IMR-90 (cell line): ENCODE results near the gene MDM2. TPM values are rescaled to one million over a fixed set of nuclear protein-coding genes. Genes with fewer than 3 reads are reported as not detected.
A peak's percentile ranks its signal among the peaks of the same experiment; 100 is the strongest.

Experiments used
- ATAC-seq: fragments of 200-7000 bp; cut with Tn5 transposase; 2 replicates; pipeline ENCODE4 v1.9.1; 2020; ENCODE audit warnings: low read depth, mild to moderate bottlenecking, moderate library complexity
- BruUV-seq: library from RNA; stranded (reverse); fragments of 400-500 nt; replicated peaks from 2 replicates; lab custom pipeline; 2021; lab: Mats Ljungman, UMichigan
- CTCF ChIA-PET: fragments of 300-600 bp; formaldehyde crosslinking; extraction: SDS; loops from one replicate; lab custom pipeline; 2021; ENCODE audit warnings: antibody characterized with exemption; lab: Yijun Ruan, JAX
- POLR2A ChIA-PET: fragments of 300-600 bp; sonication (Branson Sonifier 250); formaldehyde crosslinking; loops from one replicate; lab custom pipeline; 2022; ENCODE audit warnings: antibody characterized with exemption; ENCODE audit not compliant: unreplicated experiment; lab: Charles Lee
- DNase-seq: peaks from one replicate; pipeline ENCODE4 v3.0.0; 2013
- H2AFZ ChIP-seq: replicated peaks from 2 replicates; pipeline ENCODE3; 2013; ENCODE audit warnings: low read length, mild to moderate bottlenecking; ENCODE audit not compliant: poor library complexity
- H2AK5ac ChIP-seq: 2 replicates; pipeline ENCODE4 v1.6.1; 2013; ENCODE audit warnings: low read depth, low read length, inconsistent platforms
- H2AK9ac ChIP-seq: replicated peaks from 2 replicates; pipeline ENCODE3; 2013; ENCODE audit warnings: mild to moderate bottlenecking, low read depth, low read length, moderate library complexity; ENCODE audit not compliant: poor library complexity
- H2BK120ac ChIP-seq: 2 replicates; pipeline ENCODE4 v1.6.1; 2013; ENCODE audit warnings: low read depth, low read length, inconsistent platforms
- H2BK15ac ChIP-seq: 3 replicates; pipeline ENCODE4 v1.6.1; 2013; ENCODE audit warnings: low read depth, low read length, inconsistent platforms
- H2BK20ac ChIP-seq: 2 replicates; pipeline ENCODE4 v1.6.1; 2013; ENCODE audit warnings: low read depth, mild to moderate bottlenecking, inconsistent platforms, low read length, moderate library complexity
- H2BK5ac ChIP-seq: 2 replicates; pipeline ENCODE4 v1.6.1; 2013; ENCODE audit warnings: mild to moderate bottlenecking, low read depth, low read length, inconsistent platforms; ENCODE audit not compliant: poor library complexity, severe bottlenecking
- H3K14ac ChIP-seq: replicated peaks from 2 replicates; pipeline ENCODE4 v1.6.1; 2013; ENCODE audit warnings: low read depth, low read length, inconsistent platforms
- H3K18ac ChIP-seq: 2 replicates; pipeline ENCODE4 v1.6.1; 2013; ENCODE audit warnings: low read depth, low read length, control low read depth
- H3K23ac ChIP-seq: 2 replicates; pipeline ENCODE4 v1.6.1; 2013; ENCODE audit warnings: low read depth, low read length, inconsistent platforms
- H3K27ac ChIP-seq: 2 replicates; pipeline ENCODE4 v1.5.1; 2013; ENCODE audit warnings: mild to moderate bottlenecking, control low read depth, low read length; ENCODE audit not compliant: insufficient read depth
- H3K27me3 ChIP-seq: 2 replicates; pipeline ENCODE4 v1.6.1; 2013; ENCODE audit warnings: low read length; ENCODE audit not compliant: control insufficient read depth, insufficient read depth
- H3K36me3 ChIP-seq: 2 replicates; pipeline ENCODE4 v1.6.1; 2013; ENCODE audit warnings: low read length, mixed read lengths; ENCODE audit not compliant: control insufficient read depth, insufficient read depth
- H3K4ac ChIP-seq: 2 replicates; pipeline ENCODE4 v1.6.1; 2013; ENCODE audit warnings: low read depth, low read length, inconsistent platforms
- H3K4me1 ChIP-seq: 2 replicates; pipeline ENCODE4 v1.6.1; 2013; ENCODE audit warnings: low read length, mixed read lengths; ENCODE audit not compliant: control insufficient read depth, insufficient read depth
- H3K4me2 ChIP-seq: 2 replicates; pipeline ENCODE4 v1.6.1; 2013; ENCODE audit warnings: low read depth, mild to moderate bottlenecking, control low read depth, low read length, moderate library complexity
- H3K4me3 ChIP-seq: 2 replicates; pipeline ENCODE4 v1.5.1; 2013; ENCODE audit warnings: low read depth, mild to moderate bottlenecking, control low read depth, low read length, moderate library complexity; ENCODE audit not compliant: insufficient read depth
- H3K56ac ChIP-seq: 2 replicates; pipeline ENCODE4 v1.6.1; 2013; ENCODE audit warnings: low read length, inconsistent platforms; ENCODE audit not compliant: insufficient read depth; ENCODE audit errors: extremely low read depth
- H3K79me1 ChIP-seq, 2 experiments: 2 replicates each; pipeline ENCODE4 v1.6.1; 2013; ENCODE audit warnings: low read length in 2 of 2, inconsistent platforms in 1 of 2, low read depth in 1 of 2
- H3K9ac ChIP-seq: 2 replicates; pipeline ENCODE4 v1.6.1; 2013; ENCODE audit warnings: low read depth, low read length, control low read depth
- H3K9me1 ChIP-seq: 2 replicates; pipeline ENCODE4 v1.6.1; 2013; ENCODE audit warnings: low read length, inconsistent platforms; ENCODE audit not compliant: insufficient read depth
- H3K9me3 ChIP-seq: 2 replicates; pipeline ENCODE4 v1.6.1; 2013; ENCODE audit warnings: low read length; ENCODE audit not compliant: control insufficient read depth, insufficient read depth
- H4K20me1 ChIP-seq: 2 replicates; pipeline ENCODE4 v1.6.1; 2013; ENCODE audit warnings: low read length, inconsistent platforms; ENCODE audit not compliant: insufficient read depth
- H4K5ac ChIP-seq: 2 replicates; pipeline ENCODE4 v1.6.1; 2013; ENCODE audit warnings: mild to moderate bottlenecking, low read depth, low read length, control low read depth
- H4K8ac ChIP-seq, 2 experiments: 2 replicates each; pipeline ENCODE4 v1.6.1; 2013; ENCODE audit warnings: low read depth in 2 of 2, low read length in 2 of 2, control low read depth in 1 of 2, inconsistent platforms in 1 of 2
- H4K91ac ChIP-seq: 2 replicates; pipeline ENCODE4 v1.6.1; 2013; ENCODE audit warnings: low read depth, low read length, inconsistent platforms; ENCODE audit not compliant: insufficient read depth
- BHLHE40 ChIP-seq: fragments of 150-350 bp; IDR thresholded peaks from 2 replicates; pipeline ENCODE4 v1.6.1; 2016; ENCODE audit warnings: mild to moderate bottlenecking, low read depth, low read length
- CEBPB ChIP-seq: IDR thresholded peaks from 2 replicates; pipeline ENCODE4 v1.6.1; 2012; ENCODE audit warnings: low read depth, low read length, improper control_type of control experiment
- CHD1 ChIP-seq: IDR thresholded peaks from 2 replicates; pipeline ENCODE4 v1.6.1; 2012; ENCODE audit warnings: low read depth, low read length, improper control_type of control experiment
- FOS ChIP-seq: fragments of 150-350 bp; IDR thresholded peaks from 2 replicates; pipeline ENCODE4 v1.6.1; 2016; ENCODE audit warnings: low read depth, low read length
- MAFK ChIP-seq: IDR thresholded peaks from 2 replicates; pipeline ENCODE4 v1.6.1; 2012; ENCODE audit warnings: low read depth, low read length, improper control_type of control experiment
- MAZ ChIP-seq: IDR thresholded peaks from 2 replicates; pipeline ENCODE4 v1.6.1; 2012; ENCODE audit warnings: low read depth, mild to moderate bottlenecking, low read length, improper control_type of control experiment, moderate library complexity, borderline replicate concordance
- MXI1 ChIP-seq: IDR thresholded peaks from 2 replicates; pipeline ENCODE4 v1.6.1; 2012; ENCODE audit warnings: low read depth, mild to moderate bottlenecking, low read length, moderate library complexity, borderline replicate concordance
- NFE2L2 ChIP-seq: fragments of 150-350 bp; IDR thresholded peaks from 2 replicates; pipeline ENCODE4 v1.6.1; 2016; ENCODE audit warnings: low read depth, mild to moderate bottlenecking, low read length
- POLR2A ChIP-seq: IDR thresholded peaks from 2 replicates; pipeline ENCODE4 v1.6.1; 2012; ENCODE audit warnings: mild to moderate bottlenecking, low read depth, low read length
- RAD21 ChIP-seq: IDR thresholded peaks from 2 replicates; pipeline ENCODE4 v1.6.1; 2012; ENCODE audit warnings: low read length, improper control_type of control experiment
- RCOR1 ChIP-seq: IDR thresholded peaks from 2 replicates; pipeline ENCODE4 v1.6.1; 2012; ENCODE audit warnings: mild to moderate bottlenecking, low read length, improper control_type of control experiment; ENCODE audit not compliant: insufficient replicate concordance
- RFX5 ChIP-seq: IDR thresholded peaks from 2 replicates; pipeline ENCODE4 v1.8.0; 2012; ENCODE audit warnings: low read depth, mild to moderate bottlenecking, low read length, moderate library complexity
- SMC3 ChIP-seq: fragments of 150-350 bp; IDR thresholded peaks from 2 replicates; pipeline ENCODE4 v1.6.1; 2016; ENCODE audit warnings: low read depth, mild to moderate bottlenecking, antibody characterized with exemption, low read length, moderate library complexity
- WGBS, 2 experiments: methylation state at CpG; one replicate each; pipeline versions ENCODE4 v1.1.5 to v1.1.7; 2013; ENCODE audit warnings: missing lambda C conversion rate in 2 of 2; ENCODE audit not compliant: insufficient read length in 1 of 2; ENCODE audit errors: extremely low coverage in 2 of 2; 5-methylcytosine and 5-hydroxymethylcytosine counted together
- dilution Hi-C: fragments of 300-500 bp; cut with HindIII; formaldehyde crosslinking; loops from one replicate; pipeline ENCODE4 v1.14.3; 2018; ENCODE audit warnings: low sequenced_read_pairs; ENCODE audit not compliant: unreplicated experiment
- in situ Hi-C: fragments of 300-500 bp; cut with MboI; formaldehyde crosslinking; loops from 3 replicates; pipeline ENCODE4 v1.14.3; 2019; ENCODE audit warnings: low sequenced_read_pairs, inconsistent platforms, mixed read lengths
- intact Hi-C: fragments of 100-400 bp; cut with micrococcal nuclease; formaldehyde crosslinking; loops from 2 replicates; pipeline ENCODE4 v1.10.0; 2022
- polyA plus RNA-seq, 3 experiments: library from polyadenylated mRNA; depleted of rRNA; stranded (reverse); fragments of >200 nt; gene quantifications; 2 replicates each; pipeline ENCODE4 v1.2.3, GENCODE V29; 2012; ENCODE audit warnings: low replicate concordance in 1 of 3
- total RNA-seq: library from RNA; depleted of rRNA; stranded (reverse); fragments of >200 nt; gene quantifications from 2 replicates; pipeline ENCODE4 v1.2.3, GENCODE V29; 2012
- TF ChIP-seq, protein P1 (sequence below): fragments of 150-350 bp; IDR thresholded peaks from 2 replicates; pipeline ENCODE4 v1.6.1; 2016; ENCODE audit warnings: low read depth, mild to moderate bottlenecking, low read length, moderate library complexity, borderline replicate concordance
- TF ChIP-seq, protein P2 (sequence below): conservative IDR thresholded peaks from 2 replicates; pipeline ENCODE4 v1.5.1; 2012; ENCODE audit warnings: mild to moderate bottlenecking, low read depth, low read length, improper control_type of control experiment
- TF ChIP-seq, protein P3 (sequence below): fragments of 150-350 bp; IDR thresholded peaks from 2 replicates; pipeline ENCODE4 v1.6.1; 2017; ENCODE audit warnings: mild to moderate bottlenecking, antibody characterized with exemption, low read length, low read depth

Gene MDM2
- total and polyA plus RNA-seq, 2 of the 4 experiments (the other 2 are of a cell fraction): 21.9 to 196 TPM

DNA sequence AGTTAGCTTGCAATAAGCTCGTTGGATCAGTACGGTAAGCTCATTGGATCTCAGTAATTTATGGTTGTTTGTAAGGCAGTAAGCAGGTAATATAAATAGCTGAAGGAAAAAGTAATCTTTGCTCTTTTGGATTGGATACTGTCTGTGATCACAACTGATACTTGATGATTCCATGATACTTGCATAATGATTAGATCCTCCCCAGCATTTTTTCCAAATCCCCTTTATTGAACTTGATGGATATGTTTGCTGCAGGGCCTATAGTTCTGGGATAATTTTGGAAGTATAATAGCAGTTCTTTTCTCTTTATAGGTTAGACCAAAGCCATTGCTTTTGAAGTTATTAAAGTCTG is 5.2 kb downstream of the MDM2 start:
- H3K23ac ChIP-seq: no peak overlapping the region
- H3K27ac ChIP-seq: no peak overlapping the region
- peaks cover 20 to 24% of the 10 kb centered on the region in 2 experiments for H3K79me1 ChIP-seq
- no peak overlapping the region for H3K4me3 ChIP-seq
- TF ChIP-seq BHLHE40 (no peak), RAD21 (no peak), POLR2A (no peak), NFE2L2 (no peak), SMC3 (no peak), RCOR1 (no peak), CEBPB (no peak), RFX5 (no peak), MAZ (no peak), MAFK (no peak), MXI1 (no peak), FOS (no peak), CHD1 (no peak)
- TF ChIP-seq, protein P1, sequence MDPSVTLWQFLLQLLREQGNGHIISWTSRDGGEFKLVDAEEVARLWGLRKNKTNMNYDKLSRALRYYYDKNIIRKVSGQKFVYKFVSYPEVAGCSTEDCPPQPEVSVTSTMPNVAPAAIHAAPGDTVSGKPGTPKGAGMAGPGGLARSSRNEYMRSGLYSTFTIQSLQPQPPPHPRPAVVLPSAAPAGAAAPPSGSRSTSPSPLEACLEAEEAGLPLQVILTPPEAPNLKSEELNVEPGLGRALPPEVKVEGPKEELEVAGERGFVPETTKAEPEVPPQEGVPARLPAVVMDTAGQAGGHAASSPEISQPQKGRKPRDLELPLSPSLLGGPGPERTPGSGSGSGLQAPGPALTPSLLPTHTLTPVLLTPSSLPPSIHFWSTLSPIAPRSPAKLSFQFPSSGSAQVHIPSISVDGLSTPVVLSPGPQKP: no peak
- TF ChIP-seq, protein P2, sequence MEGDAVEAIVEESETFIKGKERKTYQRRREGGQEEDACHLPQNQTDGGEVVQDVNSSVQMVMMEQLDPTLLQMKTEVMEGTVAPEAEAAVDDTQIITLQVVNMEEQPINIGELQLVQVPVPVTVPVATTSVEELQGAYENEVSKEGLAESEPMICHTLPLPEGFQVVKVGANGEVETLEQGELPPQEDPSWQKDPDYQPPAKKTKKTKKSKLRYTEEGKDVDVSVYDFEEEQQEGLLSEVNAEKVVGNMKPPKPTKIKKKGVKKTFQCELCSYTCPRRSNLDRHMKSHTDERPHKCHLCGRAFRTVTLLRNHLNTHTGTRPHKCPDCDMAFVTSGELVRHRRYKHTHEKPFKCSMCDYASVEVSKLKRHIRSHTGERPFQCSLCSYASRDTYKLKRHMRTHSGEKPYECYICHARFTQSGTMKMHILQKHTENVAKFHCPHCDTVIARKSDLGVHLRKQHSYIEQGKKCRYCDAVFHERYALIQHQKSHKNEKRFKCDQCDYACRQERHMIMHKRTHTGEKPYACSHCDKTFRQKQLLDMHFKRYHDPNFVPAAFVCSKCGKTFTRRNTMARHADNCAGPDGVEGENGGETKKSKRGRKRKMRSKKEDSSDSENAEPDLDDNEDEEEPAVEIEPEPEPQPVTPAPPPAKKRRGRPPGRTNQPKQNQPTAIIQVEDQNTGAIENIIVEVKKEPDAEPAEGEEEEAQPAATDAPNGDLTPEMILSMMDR: no peak
- TF ChIP-seq, protein P3, sequence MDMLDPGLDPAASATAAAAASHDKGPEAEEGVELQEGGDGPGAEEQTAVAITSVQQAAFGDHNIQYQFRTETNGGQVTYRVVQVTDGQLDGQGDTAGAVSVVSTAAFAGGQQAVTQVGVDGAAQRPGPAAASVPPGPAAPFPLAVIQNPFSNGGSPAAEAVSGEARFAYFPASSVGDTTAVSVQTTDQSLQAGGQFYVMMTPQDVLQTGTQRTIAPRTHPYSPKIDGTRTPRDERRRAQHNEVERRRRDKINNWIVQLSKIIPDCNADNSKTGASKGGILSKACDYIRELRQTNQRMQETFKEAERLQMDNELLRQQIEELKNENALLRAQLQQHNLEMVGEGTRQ: no peak
- no CpG with 5 or more reads among the region's 2 CpGs for WGBS, 2 experiments
- H3K9me1 ChIP-seq: no peaks in the 10 kb centered on the region
- dilution Hi-C loops: no loop called here
- ATAC-seq: no peak
- H3K36me3 ChIP-seq: peaks cover 50% of the 10 kb centered on the region
- no peak overlapping the region for H4K5ac ChIP-seq
- no peak overlapping the region for H3K18ac ChIP-seq
- intact Hi-C loops: no loop called here
- in situ Hi-C loops: no loop called here
- H2BK120ac ChIP-seq: no peak overlapping the region
- no peak for DNase-seq
- no peaks in the 10 kb centered on the region for H3K27me3 ChIP-seq
- peaks cover 2% of the 10 kb centered on the region; the same call in 1 of the 2 replicates for H3K4me1 ChIP-seq
- no peak overlapping the region for H2AK5ac ChIP-seq
- POLR2A ChIA-PET: interaction anchor here (0.6 kb wide), 1 partner anchor 37 kb away, joined by 6 read pairs; no protein-coding TSS in a partner anchor
- no peak overlapping the region for H3K14ac ChIP-seq
- no peak overlapping the region for H2AFZ ChIP-seq
- H3K56ac ChIP-seq: no peak overlapping the region
- no peak overlapping the region for H2BK15ac ChIP-seq
- H3K9ac ChIP-seq: no peak overlapping the region
- no peak overlapping the region for H4K91ac ChIP-seq
- no peak overlapping the region for H3K4ac ChIP-seq
- no peak overlapping the region for H2AK9ac ChIP-seq
- peak overlapping the region; percentile 36; the same call in 1 of the 2 replicates for H3K4me2 ChIP-seq
- CTCF ChIA-PET: interaction anchor here (1.4 kb wide), 1 partner anchor 8 kb away, joined by 4 read pairs; no protein-coding TSS in a partner anchor
- no peak overlapping the region for H4K8ac ChIP-seq
- H2BK20ac ChIP-seq: no peak overlapping the region
- H3K9me3 ChIP-seq: no peaks in the 10 kb centered on the region
- no TSS peak for BruUV-seq
- H2BK5ac ChIP-seq: no peak overlapping the region
- peaks cover 49% of the 10 kb centered on the region for H4K20me1 ChIP-seq
